Head of caudate nucleus (tissue), 42 donors: ENCODE data around the gene ABR.
"Not testable (repeated sequence)": the region's sequence is repeated elsewhere in the genome, so short reads cannot be mapped to it uniquely, and the experiment has no call there.

Experiments used
- DNase-seq, 42 donors: peaks; one replicate each; pipeline versions ENCODE4 v3.0.0 to v3.0.0-alpha.2; 2020 to 2021; ENCODE audit warnings: mixed read lengths in 7 of 42
- intact Hi-C: fragments of 100-400 bp; cut with DNase I; formaldehyde crosslinking; loops from one replicate; pipeline ENCODE4 v1.15.0; 2022

ABR gene

DNA sequence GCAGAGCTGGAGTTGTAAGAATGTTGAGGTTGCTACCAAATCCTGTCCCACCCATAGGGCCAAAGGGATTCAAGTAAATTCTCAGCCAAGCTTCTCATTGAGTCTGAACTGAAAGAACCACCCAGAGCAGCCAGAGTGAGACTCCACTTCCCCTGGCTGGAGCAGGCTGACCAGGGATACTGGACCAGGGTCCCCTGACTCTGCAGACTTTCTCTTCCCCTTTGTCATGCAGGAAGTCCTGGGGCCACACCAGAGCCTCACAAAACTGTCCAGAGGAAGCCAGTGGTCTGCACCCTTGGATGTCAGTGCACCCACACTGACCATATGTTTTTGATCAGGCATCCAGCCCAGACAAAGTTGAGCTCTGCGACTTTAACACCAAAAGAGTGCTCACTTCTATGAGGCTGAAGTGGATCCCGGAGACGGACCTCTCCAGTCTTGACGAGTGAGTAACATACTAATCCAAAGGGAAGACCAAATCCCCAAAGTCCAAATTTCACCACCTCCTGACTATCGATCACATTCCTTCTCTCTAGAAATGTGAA lies 204.3 kb downstream of the ABR start:
- peak in 26 of 42 donors; percentile 6 to 52 (median 32) for DNase-seq
- intact Hi-C loops, result no loop called here

DNA sequence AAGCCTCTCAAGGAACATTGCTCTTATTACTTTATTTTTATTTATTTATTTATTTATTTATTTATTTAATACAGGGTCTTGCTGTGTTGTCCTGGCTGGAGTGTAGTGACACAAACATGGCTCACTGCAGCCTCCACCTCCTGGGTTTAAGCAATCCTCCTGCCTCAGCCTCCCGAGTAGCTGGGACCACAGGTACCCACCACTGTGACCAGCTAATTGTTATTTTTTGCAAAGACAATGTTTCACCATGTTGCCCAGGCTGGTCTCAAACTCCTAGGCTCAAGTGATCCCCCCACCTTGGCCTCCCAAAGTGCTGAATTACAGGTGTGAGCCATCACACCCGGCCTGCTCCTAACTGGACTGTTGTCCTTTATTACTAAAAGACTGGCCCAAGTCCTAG lies 205.0 kb downstream of the ABR start:
- DNase-seq, intact Hi-C loops: not testable (repeated sequence)

DNA sequence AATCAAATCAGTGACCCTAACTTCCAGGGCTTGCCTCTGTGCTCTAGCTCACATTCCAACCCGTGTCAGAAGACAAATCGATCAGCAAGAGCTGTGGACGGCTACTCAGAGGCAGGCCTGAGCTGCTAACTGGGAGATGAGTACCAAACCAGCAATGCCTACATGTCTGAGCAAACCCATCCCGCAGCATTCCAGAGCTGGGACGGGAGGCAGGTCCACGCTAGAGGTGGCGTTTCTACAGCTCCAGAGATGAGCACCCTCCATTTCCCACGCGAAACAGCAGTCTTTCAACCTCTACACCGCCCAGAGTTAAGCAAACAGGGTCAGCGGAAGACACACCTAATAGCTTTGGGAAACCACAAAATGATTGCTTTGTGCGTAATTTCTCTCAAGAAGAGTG lies 206.7 kb downstream of the ABR start:
- intact Hi-C loops, result no loop called here
- no peak for DNase-seq

DNA sequence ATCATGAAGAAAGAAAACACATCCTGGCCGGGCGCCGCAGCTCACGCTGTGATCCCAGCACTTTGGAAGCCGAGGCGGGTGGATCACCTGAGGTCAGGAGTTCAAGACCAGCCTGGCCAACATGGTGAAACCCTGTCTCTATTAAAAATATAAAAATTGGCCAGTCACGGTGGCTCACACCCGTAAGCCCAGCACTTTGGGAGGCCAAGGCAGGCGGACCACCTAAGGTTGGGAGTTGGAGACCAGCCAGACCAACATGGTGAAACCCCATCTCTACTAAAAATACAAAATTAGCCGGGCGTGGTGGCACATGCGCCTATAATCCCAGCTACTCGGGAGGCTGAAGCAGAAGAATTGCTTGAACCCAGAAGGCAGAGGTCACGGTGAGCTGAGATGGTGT lies 207.9 kb downstream of the ABR start:
- intact Hi-C loops, DNase-seq: not testable (repeated sequence)

DNA sequence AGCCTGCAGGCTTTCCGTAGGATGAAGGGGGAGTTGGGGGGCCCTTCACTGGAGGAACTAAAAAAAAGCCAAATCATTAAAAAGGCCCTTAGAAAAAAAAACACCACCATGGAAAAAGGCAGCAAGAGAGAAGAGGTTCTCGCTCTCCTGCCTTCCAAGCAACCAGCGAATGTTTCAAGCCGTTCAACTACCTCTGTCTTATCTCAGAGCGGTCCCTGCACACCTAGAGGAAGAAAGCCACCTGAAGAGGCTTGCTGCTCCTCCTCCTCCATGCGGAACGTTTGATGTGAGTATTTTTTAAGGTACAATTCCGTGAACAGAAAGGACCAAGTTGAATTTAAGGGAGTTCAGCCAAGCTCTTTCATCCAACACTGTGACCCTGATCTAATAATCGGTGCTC lies 209.4 kb downstream of the ABR start:
- DNase-seq, result no peak
- intact Hi-C loops, result no loop called here

DNA sequence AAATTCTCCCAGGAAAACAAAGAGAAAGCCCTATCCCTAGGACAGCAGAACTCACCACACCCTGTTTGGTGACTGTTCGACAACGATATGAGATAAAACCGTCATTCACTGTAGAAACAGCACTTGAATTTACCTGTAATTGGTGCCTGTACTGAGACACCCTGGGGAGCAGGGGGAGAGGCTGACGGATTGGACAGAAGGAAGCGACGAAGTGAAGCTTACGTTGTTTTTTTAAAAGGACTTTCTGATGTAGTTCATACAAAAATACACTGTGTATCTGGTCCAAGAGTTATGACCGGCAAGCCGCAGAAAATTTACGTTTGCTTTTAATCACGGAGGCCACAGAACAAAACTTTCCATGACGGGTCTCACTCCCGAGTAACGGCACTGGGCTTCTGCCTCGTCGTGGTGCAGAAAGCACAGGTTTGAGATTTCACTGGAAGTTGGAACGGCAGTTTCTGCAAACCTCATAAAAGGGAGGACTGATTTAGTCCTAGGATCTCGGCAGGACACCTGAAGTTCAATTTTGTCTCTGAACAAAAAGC lies 209.9 kb downstream of the ABR start:
- intact Hi-C loops, result no loop called here
- DNase-seq, result no peak

DNA sequence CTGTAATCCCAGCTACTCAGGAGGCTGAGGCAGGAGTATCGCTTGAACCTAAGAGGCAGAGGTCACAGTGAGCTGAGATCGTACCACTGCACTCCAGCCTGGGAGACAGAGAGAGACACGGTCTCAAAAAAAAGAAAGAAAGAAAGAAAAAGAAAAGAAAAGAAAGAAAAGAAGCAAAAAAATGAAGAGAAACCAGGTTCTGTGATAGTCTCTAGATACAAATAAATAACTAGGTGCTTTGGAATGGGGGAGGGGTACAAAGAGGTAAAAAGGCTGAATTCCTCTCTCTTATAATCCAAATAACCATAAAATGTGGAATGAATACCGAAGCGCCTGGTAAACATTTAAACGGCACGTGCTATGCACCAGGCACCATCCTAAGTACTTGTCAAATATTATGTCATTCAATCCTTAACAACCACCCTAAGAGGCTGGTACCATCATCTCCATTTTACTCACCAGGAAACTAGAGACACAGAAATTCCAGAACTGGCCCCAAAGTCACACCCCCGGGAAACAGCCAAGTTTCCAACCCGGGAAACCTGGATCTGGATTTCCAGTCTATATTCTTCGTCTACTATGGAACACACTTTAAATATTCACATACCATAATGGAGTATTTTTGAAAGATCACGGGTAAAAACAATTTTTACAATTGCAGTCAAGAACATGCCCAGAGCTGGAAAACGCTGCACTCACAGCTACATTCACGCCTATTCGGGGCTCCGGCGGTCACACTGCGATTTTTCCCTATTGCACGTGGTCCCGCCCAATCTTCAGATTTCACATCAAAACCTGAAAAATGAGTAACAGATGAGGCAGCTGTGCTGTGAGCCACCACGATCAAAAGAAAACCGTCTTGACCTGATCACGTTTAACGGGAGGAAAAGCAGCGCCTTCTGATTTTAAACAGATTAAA lies 210.7 kb downstream of the ABR start:
- no peak for DNase-seq
- intact Hi-C loops, result no loop called here

DNA sequence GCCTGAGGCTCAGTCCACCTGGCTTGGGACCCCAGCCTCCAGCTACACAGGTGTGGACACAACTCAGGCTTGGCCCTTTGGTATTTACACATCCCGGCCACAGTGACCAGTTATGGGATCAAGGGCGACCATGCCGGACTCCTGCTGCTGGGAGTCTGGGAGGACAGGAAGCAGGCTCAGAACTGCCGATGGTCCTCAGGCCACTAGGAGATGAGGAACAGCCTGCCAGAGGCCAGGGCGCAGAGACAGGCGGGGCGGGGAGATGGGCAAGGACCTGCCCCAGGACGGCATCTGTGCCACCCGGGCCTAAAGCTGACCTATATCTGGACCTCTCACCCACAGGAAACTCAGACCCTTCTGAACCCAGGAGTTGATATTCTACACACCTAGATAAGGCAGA lies 212.7 kb downstream of the ABR start:
- intact Hi-C loops, result no loop called here

DNA sequence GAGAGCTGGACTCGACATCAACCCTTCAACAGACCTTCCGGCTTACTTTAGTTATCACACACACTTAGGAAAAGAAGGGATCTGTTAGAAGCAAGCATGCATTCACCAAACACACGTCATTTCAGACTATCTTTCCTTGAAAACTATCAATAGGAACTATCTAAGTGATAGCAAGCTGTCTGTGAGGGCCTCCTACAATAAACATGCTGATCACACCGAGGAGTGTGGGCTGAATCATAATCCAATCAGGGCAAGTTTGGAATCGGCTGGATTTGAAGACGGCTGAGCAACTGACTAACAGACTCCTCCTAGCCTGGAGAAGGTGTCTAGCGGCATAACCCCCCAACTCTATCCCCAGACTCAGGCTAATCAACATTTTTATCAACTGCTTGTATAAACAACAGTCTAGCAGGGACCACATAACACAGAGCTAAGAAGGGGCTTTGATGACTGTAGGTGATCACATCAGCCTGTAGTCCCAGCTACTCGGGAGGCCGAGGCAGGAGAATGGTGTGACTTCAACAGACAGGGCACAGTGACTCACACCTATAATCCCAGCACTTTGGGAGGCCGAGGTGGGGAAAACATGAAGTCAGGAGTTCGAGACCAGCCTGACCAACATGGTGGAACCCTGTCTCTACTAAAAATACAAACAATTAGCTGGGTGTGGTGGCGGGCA lies 214.3 kb downstream of the ABR start:
- intact Hi-C loops, result no loop called here
- DNase-seq, result no peak

More for the DNA sequence above, 212.7 kb downstream of the ABR start:
- DNase-seq, result no peak

DNA sequence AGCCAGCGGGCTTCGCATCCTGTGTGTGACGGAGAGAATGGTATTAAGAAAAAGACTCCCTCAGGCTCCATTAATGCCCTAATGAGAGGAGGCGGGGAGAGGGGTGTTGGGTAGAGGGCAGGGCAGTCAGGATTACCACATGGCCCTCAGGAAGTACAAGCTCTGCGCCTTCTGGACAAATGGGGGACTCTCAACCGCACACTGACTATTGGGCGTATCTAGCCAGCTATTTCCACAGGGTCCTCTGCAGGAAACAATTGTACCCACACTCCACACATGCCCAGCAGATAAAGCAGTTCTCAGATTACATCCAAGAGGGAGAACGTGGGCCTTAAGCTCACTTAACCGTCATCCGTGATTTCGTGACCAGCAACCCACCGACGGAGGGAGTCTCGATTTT lies 214.9 kb downstream of the ABR start:
- DNase-seq, result no peak
- intact Hi-C loops, result no loop called here

DNA sequence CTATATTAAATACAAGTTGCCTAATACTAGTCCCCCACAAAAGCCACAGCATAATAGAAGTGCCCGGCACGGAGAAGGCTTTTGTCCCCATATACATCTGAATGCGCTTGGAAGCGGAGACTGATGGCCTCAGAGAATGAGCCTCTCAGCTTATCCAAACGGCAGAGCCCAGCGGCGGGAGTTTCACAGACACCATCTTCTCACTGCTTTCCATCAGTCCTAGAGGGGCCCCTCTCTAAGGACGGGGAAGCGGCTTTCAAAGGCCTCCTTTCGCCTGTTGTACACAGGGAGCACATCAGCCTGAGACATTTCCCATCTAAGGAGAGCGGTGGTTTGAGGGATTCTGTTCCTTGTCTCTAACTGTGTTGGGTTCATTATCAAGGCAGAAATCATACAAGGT lies 217.1 kb downstream of the ABR start:
- intact Hi-C loops, result no loop called here
- DNase-seq, result no peak

DNA sequence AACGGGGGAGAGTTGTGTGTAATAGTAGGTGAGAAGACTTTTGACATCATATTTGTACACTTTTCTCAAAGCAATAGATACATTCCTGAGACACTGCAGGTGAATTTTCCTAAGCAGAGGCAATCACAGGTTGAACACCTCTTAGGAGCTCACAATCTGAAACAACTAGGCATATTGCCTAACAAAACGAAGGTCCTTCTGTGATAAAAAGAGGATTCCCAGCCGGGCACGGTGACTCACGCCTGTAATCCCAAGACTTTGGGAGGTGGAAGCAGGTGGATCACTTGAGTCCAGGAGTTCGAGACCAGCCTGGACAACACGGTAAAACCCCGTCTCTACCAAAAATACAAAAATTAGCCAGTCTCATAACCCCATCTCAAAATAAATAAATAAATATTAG lies 217.6 kb downstream of the ABR start:
- intact Hi-C loops, result no loop called here
- DNase-seq, result no peak

DNA sequence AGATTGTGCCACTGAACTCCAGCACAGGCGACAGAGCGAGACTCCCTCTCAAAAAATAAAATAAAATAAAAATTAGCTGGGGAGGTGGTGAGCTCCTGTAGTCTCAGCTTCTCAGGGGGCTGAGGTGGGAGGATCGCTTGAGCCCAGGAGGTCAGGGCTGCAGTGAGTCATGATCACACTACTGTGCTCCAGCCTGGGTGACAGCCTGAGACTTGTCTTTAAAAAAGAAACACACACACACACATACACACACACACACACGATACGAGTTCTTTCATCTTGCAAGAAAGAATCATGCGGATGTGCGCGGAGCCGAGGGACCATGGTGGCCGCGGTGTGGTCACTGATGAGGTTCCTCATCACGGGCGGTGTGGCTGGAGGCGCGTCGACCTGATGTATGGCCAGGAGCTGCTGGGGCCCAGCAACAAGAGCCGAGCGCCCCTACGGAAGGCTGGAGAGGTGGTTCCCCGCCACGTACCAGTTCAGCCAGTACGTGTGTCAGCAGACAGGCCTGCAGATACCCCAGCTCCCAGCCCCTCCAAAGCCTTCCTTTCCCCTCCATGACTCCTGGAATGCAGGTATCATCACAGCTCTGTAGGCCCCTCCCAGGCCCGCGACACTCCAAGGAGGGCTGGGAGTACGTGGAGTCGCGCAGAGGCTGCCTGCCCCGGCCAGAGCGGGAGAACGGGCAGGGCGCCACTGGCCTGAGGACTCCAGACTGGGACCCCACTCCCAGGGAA lies 220.9 kb downstream of the ABR start:
- DNase-seq, result no peak
- intact Hi-C loops, result no loop called here

DNA sequence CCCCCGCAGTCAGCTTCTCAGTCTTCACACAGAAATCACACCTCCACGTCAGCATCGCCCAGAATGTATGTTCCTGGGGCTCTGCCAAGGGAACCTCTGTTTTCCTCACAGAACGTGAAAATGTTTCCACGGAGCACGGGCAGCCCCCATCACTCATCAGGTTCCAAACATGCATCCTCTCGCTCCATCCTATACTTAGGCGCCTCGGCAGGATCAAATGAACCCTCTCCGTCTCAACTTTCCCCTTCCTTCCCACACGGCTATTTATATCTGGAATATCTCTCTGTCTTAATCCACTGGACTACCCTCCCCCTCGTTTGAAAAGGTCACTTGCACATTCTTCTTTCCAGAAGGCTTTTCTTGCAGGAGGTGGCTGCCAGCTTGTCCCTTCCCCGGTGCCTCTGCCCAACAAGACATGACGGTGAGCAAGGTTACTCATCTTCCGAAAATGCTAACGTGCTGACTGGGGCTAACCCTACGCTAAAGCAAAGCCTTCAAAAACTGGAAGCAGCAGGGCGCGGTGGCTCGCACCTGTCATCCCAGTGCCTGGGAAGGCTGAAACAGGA lies 221.8 kb downstream of the ABR start:
- DNase-seq, result no peak
- intact Hi-C loops, result no loop called here

DNA sequence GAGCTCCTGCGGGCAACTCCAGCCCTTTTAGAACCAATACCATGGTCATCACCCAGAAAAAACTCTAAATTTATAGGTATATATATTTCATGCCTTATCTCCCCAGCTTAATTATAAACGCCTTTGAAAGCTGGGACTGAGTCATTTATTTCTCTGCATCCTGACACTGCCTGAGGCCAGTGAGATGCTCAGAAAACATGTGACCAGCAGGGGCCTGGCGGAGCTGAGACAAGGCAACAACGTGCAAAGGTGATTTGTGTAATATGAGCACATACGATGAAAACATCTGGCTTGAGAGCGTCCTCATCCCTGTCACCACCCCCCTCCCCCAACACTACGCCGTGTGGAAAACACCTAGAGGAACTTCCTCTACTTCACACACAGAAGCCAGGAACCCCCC lies 222.9 kb downstream of the ABR start:
- DNase-seq, result no peak
- intact Hi-C loops, result no loop called here

DNA sequence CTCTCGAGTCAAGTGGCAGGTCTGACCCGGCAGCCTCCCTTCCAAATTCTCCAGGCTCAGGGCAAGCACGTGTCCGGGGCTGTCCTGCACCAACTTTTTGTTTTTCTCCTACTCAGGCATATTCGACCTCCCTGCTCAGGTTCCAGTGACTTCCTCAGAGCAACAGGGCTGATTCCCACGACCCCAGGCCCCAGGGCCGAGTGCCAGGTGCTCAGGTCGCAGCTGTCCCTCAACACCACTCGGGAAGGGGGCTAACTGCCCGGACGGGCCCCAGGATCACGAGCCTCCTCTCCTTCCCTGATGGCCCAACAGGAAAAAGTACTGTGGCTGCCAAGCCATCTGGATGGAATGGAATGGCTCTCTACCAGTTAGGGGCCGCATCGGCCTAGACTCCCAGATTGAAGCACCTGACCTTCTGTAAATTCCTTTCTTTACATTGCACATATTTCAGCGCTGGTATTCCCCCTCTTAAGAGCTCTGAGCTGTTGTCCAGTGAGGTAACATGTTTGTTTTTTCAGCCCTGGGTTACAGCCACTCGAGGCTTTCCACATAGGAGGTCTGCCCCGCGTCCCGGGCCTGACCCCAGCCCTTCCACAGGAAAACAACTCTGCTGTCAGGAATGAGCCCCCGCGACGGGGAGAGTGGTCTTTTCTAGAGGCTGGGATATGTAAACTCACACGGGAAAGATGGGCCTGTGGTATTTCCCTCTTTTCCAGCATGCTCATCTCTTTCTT lies 225.2 kb downstream of the ABR start:
- intact Hi-C loops, result no loop called here
- no peak for DNase-seq

DNA sequence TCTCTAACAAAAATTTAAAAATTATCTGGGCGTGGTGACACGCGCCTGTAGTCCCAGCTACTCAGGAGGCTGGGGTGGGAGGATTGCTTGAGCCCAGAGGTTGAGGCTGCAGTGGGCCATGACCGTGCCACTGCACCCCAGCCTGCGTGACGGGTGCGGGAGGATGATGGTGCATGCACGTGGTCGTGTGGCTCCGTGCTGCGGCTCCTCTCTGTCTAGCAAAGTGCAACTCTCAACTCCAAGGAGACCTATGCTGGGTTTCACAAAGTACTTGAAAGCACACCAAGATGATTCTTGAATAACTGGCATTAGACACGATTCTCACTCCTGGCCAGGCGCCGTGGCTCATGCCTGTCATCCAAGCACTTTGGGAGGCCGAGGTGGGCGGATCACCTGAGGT lies 226.0 kb downstream of the ABR start:
- no peak for DNase-seq
- intact Hi-C loops, result no loop called here
